ENCODE results near the gene B2M.
"Not testable (repeated sequence)": the region's sequence is repeated elsewhere in the genome, so short reads cannot be mapped to it uniquely, and the experiment has no call there.

The B2M gene

DNA sequence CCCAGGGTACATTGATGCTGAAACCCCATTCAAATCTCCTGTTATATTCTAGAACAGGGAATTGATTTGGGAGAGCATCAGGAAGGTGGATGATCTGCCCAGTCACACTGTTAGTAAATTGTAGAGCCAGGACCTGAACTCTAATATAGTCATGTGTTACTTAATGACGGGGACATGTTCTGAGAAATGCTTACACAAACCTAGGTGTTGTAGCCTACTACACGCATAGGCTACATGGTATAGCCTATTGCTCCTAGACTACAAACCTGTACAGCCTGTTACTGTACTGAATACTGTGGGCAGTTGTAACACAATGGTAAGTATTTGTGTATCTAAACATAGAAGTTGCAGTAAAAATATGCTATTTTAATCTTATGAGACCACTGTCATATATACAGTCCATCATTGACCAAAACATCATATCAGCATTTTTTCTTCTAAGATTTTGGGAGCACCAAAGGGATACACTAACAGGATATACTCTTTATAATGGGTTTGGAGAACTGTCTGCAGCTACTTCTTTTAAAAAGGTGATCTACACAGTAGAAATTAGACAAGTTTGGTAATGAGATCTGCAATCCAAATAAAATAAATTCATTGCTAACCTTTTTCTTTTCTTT, 5.8 kb downstream of the B2M start:
- TF ChIP-seq, protein P1, sequence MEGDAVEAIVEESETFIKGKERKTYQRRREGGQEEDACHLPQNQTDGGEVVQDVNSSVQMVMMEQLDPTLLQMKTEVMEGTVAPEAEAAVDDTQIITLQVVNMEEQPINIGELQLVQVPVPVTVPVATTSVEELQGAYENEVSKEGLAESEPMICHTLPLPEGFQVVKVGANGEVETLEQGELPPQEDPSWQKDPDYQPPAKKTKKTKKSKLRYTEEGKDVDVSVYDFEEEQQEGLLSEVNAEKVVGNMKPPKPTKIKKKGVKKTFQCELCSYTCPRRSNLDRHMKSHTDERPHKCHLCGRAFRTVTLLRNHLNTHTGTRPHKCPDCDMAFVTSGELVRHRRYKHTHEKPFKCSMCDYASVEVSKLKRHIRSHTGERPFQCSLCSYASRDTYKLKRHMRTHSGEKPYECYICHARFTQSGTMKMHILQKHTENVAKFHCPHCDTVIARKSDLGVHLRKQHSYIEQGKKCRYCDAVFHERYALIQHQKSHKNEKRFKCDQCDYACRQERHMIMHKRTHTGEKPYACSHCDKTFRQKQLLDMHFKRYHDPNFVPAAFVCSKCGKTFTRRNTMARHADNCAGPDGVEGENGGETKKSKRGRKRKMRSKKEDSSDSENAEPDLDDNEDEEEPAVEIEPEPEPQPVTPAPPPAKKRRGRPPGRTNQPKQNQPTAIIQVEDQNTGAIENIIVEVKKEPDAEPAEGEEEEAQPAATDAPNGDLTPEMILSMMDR (IDR thresholded peaks at IDR 0.05; ENCODE audit: low read depth, low read length, missing control alignments) = no peak
- H3K4me3 ChIP-seq (ENCODE audit: low read depth, low read length) = no peak overlapping the region
- in situ Hi-C loops (cut with HindIII; ENCODE audit: low sequenced_read_pairs) = no loop called here
- DNase-seq (ENCODE audit: low read depth) = no peak

GRCh38 chr15:44718180-44718926, 7.0 kb downstream of the B2M start:
- TF ChIP-seq, protein P1 (IDR thresholded peaks at IDR 0.05; ENCODE audit: low read depth, low read length, missing control alignments) = no peak
- no peak for DNase-seq (ENCODE audit: low read depth)
- H3K4me3 ChIP-seq (ENCODE audit: low read depth, low read length) = no peak overlapping the region

DNA sequence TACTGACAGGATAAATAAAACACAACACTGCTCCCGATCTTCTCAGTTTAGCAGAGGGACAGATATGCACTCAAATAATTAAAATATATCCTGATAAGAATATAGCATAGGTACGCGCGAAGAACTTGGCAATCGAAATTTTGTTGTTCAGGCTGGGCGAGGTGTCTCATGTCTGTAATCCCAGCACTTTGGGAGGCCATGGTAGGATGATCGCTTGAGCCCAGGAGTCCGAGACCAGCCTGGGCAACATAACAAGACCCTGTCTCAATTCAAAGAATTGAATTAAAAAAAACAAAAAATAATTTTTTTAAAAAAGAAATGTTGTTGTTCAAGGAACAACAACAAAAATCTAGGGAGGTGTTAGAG, 7.6 kb downstream of the B2M start:
- no peak overlapping the region for H3K4me3 ChIP-seq (ENCODE audit: low read depth, low read length)
- no peak for DNase-seq (ENCODE audit: low read depth)
- in situ Hi-C loops (cut with HindIII; ENCODE audit: low sequenced_read_pairs) = no loop called here
- TF ChIP-seq, protein P1 (IDR thresholded peaks at IDR 0.05; ENCODE audit: low read depth, low read length, missing control alignments) = no peak

More at GRCh38 chr15:44718180-44718926, 7.0 kb downstream of the B2M start:
- in situ Hi-C loops (cut with HindIII; ENCODE audit: low sequenced_read_pairs) = no loop called here

DNA sequence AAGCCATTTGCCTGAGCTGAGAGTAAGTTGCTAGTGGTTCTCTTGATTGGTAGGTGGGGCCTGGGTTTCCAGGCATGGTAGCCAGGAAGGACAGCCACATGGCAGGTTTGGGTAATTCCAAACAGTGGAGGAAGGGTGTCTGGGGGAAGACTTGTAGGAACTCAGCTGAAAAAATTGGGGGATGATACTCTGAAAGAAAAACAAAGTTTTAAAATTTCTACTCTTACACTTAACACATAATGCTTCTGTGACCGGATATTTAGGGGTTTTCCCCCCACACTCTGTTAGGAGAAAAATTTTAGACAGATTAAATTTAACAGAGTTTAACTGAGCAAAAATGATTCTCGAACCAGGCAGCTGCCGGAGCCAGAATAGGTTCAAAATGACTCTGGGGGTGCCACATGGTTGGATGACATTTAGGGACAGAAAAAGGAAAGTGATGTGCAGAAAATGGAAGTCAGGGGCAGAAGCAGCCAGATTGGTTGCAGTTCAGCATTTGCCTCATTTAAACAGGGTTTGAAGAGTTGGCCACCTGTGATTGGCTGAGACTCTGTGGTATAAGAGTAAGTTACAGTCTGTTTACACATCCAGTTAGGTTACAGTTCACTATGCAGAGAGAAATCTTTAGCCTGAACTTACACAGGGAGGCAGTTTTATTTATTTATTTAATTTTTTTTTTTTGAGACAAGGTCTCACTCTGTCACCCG, 8.1 kb downstream of the B2M start:
- in situ Hi-C loops (cut with HindIII; ENCODE audit: low sequenced_read_pairs) = no loop called here
- TF ChIP-seq, protein P1 (IDR thresholded peaks at IDR 0.05; ENCODE audit: low read depth, low read length, missing control alignments) = no peak
- no peak overlapping the region for H3K4me3 ChIP-seq (ENCODE audit: low read depth, low read length)
- no peak for DNase-seq (ENCODE audit: low read depth)

DNA sequence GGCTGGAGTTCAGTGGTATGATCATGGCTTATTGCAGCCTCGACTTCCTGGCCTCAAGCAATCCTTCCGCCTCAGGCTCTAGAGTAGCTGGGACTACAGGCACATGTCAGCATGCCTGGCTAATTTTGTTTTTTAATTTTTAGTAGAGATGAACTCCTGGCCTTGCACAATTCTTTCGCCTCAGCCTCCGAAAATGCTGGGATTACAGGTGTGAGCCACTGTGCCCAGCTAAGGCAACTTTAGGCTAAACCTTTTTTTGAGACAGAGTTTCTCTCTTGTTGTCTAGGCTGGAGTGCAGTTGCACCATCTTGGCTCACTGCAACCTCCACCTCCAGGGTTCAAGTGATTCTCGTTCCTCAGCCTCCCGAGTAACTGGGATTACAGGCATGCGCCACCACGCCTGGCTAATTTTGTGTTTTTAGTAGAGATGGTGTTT, 8.7 kb downstream of the B2M start:
- H3K4me3 ChIP-seq (ENCODE audit: low read depth, low read length); in situ Hi-C loops (cut with HindIII; ENCODE audit: low sequenced_read_pairs); DNase-seq (ENCODE audit: low read depth): not testable (repeated sequence)

DNA sequence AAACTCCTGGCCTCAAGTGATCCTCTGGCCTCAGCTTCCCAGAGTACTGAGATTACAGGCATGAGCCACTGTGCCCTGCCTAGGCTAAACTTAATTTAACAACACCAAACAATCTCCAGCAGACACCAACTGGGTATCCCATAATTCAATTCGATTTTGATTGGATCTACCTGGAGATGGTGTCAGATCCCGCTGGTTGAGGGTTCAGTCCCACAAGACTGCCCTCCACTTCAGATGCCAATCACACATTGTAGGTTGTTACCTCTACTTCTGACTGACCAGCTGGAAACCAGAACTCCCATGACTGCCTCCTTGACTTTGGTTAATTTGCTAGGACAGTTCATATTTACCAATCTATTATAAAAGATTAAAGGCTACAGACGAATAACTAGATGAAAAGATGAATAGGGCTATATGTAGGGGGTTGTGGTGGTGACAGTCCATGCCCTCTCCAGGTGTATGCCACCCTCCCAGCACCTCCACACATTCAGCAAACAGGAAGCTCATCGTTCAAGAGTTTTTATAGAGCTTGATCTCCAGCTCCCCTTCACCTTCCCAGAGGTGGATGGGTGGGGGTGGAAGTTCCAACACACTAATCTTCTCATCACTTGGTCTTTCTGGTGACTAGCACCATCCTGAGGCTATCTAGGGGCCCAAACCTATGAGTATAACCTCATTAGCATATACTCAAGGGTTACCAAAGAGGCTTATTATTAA, 9.3 kb downstream of the B2M start:
- H3K4me3 ChIP-seq (ENCODE audit: low read depth, low read length) = no peak overlapping the region
- in situ Hi-C loops (cut with HindIII; ENCODE audit: low sequenced_read_pairs) = no loop called here

More for the DNA sequence above, 9.3 kb downstream of the B2M start:
- TF ChIP-seq, protein P1 (IDR thresholded peaks at IDR 0.05; ENCODE audit: low read depth, low read length, missing control alignments) = no peak
- no peak for DNase-seq (ENCODE audit: low read depth)
